Activated T-helper 1 cell treated with anti-CD3 and anti-CD28 coated beads, Interleukin-2, amount 50 U/mL, for 16 hours (primary cell): ENCODE measurements around the gene TMEM221.

Experiments
- DNase-seq, 2 donors: peaks; one replicate each; pipeline ENCODE4 v3.0.0-alpha.2; 2020; ENCODE audit warnings: low read depth in 1 of 2, low spot score in 1 of 2

TMEM221 gene

DNA sequence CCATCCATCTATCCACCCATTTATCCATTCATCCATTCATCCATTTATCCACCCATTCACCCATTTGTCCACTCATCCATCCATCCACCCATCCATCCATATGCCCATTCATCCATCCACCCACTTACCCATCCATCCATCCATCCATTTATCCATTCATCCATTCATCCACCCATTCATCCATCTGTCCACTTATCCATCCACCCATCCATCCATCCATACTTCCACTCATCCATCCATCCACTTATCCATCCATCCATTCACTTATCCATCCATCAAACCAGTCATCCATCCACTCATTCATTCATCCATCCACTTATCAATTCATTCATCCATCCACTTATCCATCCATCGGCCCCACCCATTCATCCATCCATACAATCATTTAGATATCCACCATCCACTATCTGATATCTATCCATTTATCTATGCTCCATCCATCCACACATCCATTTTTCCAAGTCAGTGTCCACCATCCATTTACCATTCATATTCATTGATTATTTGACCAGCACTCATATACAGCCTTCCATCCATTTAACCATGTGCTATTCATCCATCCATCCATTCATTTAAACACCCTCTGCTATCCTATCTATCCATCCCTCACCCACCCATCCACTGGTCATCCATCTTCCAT, 2.8 kb downstream of the TMEM221 start:
- DNase-seq = no peak

DNA sequence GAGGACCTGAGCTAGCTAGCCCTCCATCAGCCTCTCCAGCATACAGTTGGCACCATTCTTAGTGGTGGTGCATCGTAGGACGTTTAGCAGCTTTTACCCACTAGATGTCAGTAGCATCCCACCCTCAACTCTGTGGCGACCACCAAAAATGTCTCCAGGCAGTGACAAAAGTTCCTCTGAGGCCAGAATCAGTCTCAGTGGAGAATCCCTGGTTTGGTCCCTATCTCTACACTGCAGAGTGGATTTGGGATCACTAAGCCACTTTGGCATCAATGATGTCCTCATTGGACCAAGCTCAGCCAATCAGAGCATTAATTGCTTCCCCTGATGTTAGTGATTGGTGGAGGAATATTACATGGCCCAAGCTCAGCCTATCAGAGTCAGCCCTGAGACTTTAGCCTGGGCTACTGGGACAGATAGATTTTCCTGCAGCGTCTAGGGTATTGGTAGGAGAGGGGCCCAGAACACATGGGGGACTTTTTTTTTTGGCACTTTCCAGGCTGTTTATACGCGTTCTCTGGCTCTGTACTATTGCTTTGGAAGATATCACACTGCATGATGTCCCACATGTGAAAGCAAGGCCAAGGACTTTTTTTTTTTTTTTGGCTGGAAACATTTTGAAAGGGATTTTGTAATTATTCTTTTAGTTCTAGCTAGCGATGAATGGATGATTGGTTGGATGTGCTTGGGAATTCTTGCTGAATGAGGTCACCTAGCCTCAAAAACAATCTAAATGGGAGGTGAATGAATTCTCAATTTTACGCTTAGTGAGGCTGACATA, 7.0 kb downstream of the TMEM221 start:
- DNase-seq = no peak

DNA sequence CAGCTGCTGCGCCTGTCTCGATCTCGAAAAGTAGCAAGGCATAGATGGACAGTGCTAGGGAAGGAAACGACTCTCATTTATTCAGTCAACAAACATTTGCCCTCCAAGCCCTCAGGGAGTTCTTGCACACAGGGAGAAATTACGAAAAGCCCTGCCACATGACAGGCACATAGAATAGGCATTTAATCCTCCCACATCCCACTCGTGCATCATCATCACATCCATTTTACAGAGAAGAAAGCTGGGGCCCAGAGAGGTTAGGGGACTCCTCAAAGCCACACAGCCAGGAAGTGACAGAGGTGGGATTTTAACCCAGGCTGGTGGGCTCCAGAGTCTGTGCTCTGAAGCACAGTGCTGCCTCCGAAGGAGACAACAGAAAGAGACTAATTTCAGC, 11.6 kb downstream of the TMEM221 start:
- DNase-seq = no peak

DNA sequence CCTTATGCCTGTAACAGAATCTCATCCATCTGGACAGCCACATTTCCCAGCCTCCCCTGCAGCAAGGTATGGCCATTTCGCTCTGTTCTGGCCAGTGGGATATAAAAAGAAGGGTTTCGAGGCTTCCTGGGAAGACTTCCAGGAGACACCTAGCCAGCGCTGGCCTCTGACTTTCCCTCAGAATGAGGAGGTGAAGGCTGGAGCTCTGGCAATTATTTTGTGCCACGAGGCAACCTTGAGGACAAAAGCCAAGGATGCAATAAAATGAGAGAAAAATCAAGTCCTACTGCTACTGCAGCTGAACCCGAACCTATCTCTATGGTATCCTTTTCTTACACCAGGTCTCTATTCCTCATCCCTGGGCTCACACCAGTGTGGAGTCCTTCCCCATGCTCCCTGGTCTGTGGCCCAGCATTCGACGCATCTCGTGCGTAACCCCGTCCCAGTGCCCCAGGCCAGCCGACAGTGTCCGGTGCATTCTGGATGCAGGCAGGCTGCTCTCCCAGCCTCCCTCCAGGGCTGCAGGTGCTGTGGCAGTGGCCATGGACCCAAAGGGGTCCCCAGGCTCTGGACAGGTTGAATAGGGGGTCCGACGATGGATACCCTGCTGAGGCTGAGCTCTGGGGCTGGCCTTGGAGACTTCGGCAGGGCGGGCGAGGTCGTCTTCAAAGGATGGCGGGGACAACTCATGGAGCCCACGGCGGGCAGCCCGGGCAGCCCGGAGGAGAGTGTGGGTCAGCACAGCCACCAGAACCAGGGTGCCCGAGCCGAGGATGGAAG, 12.2 kb downstream of the TMEM221 start:
- DNase-seq = no peak

DNA sequence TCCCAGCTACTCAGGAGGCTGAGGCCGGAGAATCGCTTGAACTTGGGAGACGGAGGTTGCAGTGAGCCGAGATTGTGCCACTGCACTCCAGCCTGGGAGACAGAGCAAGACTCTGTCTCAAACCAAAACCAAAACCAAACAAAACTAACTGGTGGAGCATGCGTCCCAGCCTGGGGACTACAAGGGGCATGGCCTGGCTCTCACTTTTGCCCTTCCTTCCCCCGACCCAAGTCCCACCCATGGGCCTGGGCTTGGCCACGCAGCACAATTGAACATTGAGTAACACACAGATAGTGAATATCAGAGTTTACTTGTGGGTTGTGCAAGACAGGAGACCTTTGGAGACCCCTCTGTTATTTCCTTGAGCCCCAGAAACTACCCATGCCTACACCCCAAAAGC, 13.2 kb downstream of the TMEM221 start:
- DNase-seq = no peak

DNA sequence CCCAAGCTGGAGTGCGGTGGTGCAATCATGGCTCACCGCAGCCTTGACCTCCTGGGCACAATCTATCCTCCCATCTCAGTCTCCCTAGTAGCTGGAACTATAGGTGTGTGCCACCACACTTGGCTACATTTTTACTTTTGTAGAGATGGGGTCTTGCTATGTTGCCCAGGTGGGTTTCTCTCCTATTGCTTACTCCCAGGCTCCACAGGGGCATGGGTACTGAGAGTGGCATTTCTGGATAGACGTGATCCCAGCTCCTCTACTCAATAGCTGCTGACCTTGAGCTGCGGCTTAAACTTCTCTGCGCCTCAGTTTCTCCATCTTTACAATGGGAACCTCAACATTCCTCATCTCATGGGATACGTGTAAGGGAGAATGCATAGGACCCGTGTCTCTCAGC, 17.1 kb downstream of the TMEM221 start:
- no peak for DNase-seq

DNA sequence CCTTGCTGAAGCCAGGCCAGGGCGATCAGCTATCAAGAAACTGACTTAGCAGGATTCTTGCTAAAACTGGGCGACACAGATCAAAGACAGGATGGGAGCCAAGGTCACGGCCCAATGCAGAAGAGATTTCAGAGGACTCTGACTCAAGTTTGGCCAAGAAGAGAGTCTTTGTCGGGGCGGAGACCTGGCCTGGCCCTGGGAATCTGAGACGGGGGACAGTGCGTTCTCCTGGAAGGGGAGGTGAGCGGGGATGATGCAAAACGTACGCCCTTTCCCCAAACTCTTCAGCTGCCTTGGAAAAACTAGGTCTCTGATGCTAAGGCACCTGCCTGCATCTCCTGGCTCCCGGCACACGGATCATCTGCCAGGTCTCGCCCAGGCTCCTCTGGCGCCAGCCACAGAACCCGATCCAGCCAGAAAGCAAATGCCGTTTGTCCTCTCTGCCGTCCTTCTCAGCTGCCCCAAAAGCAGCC, 18.8 kb downstream of the TMEM221 start:
- DNase-seq = no peak

DNA sequence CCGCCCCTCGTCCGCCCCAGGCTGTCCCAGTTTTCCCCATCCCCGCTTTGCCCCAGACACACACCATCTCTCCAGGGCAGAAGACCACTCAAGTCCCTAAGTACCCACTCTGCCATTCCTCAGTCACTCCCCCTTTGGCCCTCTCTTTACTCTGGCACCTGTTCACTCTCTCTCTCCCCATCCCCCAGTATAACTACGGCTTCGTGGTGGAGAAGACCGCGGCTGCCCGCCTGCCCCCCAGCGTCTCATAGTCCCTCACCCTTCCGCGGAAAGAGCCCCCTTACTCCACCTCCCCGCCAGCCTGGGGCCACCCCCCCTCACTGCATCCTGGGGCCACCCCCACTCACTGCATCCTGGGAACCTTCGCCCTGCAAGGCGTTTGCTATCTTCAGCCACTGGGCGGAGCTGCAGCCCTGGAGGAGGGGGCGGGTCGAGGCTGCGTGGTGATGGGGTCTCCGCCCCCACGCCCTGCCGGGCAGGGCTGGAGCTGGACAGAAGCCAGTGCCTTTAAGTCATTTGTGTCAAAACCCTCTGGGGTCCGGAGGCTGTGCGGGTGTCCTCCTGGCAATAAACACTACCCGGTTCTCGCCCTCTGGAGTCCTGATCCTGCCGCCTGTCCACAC, 23.6 kb downstream of the TMEM221 start:
- DNase-seq = no peak

DNA sequence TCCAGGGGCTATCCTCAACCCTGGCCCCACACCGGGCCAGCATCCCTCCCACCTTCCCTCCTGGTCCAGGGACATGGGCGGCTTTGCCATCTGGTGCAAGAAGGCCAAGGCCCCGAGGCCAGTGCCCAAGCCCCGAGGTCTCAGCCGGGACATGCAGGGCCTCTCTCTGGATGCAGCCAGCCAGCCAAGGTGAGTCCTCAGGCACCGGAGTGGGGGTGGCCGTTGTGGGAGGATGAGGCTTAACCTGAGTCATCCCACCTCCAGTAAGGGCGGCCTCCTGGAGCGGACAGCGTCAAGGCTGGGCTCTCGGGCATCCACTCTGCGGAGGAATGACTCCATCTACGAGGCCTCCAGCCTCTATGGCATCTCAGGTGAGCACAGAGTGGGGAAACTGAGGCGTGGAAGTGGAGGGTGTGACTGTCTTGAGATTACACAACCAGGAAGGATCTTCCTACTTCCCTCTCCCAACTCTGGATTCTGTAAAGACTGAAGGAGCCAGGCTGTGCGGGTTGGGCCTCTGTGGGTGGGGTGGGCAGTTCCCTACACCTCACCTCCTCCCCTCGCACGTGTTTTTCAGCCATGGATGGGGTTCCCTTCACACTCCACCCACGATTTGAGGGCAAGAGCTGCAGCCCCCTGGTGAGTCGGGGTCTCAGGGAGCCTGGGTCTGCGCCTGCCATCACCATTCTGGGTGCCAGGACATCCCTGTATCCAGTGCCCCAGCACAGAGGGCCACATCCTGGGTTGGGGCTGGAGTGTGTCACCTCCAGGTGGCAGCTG, 24.8 kb downstream of the TMEM221 start:
- no peak for DNase-seq

DNA sequence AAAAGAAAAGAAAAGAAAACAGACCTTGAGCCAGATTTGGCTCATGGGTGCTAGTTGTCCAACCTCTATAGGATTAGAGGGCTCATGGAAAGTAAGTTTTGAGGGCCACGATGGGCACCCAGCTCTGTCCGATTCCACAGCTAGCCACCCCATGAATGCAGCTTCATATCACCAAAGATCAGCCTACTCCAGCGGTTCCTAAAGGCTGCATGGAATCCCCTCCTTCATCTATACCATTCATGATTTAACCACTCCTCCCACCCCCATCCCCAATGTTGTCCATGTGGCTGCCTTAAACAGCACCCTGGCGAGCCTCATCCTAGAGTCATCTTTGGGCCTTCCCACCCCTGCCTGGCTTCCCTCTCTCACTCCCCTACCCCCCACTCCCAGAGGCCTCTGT, 26.5 kb downstream of the TMEM221 start:
- DNase-seq = no peak

DNA sequence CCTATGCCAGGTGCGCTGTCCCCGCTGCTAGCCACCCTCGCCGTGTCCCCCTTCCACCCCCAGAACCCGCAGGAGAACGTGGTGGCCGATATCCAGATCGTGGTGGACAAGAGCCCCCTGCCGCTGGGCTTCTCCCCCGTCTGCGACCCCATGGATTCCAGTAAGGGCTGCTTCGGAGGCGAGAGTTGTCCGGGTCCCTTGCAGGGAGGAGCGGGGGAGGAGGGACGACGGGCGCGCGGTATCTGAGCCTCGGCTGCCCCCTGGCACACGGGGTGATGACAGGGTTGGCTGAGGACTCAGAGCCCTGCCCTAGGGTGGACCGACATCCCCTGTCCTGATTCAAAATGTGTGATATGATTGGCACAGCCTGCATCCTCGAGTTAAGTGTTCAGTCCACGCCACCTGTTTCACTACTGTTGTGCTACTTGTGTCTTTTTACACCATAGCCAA, 28.0 kb downstream of the TMEM221 start:
- no peak for DNase-seq

DNA sequence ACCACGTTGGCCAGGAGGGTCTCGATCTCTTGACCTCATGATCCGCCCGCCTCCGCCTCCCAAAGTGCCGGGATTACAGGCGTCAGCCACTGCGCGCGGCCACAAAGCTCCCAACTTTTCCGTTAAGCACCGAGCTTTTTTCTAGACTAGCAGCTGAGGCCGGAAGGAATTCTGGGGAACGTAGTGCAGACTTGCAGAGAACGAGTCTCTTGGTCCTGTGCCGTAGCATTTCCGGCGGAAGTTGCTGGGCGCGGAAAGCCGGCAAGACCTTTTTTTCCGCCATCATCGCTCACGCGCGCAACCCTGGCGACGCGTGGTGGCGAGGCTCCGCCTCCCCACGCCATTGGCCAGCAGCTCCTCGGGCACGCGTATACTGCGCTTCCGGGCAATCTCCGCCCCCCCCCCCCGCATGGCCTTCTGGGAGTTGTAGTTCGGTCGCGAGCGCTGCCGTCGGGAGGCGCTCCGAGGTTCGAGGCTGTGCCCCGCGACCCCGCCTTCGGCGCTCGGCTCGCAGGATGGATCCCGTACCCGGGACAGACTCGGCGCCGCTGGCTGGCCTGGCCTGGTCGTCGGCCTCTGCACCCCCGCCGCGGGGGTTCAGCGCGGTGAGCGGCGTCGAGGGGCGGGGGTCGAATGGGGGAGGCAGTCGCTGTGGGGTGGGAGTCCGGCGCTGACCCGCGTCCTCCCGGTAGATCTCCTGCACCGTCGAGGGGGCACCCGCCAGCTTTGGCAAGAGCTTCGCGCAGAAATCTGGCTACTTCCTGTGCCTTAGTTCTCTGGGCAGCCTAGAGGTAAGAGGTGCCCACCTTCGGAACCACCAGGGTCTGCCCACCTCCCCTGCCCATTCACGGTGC, 28.6 kb downstream of the TMEM221 start, which contains the start of gene MVB12A:
Gene MVB12A, plus strand, starts transcription at position 427 of the 854 bp plus-strand sequence. Its CDS starts 89 bp downstream, at position 516.
- DNase-seq = peak; percentile 91 to 95

DNA sequence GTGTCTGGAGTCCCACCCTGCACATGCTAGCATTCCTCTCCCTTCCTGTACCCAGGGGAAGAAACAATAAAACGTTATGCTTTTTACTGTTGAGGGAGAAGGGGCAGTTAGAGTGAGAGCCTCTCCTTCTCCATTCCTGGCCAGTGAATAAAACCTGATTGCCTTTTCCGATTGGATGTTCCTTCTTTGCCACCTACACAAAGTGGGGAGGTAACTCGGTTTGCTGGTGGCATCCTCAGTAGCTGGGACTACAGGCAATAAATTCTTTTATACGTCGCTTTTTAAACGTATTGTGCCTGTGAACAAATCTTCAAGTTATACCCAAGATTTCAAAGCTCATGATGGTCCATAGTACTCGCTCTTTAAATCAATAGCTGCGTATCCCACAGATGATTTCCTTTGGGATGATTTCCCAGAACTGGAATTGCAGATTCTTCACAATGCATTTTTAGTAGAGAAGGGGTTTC, 29.3 kb downstream of the TMEM221 start:
- DNase-seq = no peak

DNA sequence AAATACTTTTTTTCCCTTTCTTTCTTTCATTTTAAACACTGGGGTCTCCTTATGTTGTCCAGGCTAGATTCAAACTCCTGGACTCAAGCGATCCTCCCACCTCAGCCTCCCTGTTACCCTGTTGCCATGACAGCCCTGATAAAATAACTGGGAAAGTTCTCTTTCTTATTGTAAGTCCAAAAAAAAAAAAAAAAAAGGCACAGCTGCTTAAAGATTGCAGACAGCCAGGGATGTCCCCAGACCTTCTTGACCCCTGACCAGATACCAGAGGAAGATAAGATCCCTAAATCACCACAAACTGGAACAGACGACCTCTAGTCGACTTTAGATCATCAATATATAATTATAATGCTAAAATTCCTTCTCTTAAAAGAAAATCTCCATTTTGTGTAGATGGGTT, 29.8 kb downstream of the TMEM221 start:
- no peak for DNase-seq

DNA sequence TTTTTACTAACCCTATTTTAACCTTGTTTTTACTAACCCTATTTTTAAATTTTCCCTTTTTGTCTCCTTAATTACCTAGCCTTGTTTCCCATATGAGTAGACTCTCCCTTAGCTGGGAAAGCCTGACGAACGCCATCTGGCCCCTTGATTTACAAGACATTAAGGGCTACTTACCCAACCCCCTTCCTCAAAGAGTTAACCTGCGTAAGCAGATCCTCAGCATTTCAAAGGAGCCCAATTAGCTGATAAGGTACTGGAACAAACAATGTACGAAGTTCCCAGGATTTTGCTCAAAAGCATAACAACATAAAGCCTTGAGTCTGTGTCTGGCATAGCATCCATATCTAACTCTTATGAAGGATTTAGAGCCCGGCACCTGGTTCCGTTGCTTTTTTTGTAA, 33.3 kb downstream of the TMEM221 start:
- no peak for DNase-seq

DNA sequence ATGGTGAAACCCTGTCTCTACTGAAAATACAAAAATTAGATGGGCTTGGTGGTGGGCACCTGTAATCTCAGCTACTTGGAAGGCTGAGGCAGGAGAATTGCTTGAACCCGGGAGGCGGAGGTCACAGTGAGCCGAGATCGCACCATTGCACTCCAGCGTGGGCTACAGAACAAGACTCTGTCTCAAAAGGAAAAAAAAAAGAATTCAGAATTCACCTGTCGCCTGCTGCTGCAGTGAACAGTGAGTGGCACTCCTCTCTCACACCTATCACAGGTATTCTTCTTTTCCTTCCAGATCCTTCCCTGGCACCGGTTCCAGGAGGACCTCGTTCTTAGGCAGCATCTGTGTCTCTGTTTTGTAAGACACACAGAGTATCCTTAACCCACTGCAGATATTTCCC, 34.4 kb downstream of the TMEM221 start:
- DNase-seq = no peak

DNA sequence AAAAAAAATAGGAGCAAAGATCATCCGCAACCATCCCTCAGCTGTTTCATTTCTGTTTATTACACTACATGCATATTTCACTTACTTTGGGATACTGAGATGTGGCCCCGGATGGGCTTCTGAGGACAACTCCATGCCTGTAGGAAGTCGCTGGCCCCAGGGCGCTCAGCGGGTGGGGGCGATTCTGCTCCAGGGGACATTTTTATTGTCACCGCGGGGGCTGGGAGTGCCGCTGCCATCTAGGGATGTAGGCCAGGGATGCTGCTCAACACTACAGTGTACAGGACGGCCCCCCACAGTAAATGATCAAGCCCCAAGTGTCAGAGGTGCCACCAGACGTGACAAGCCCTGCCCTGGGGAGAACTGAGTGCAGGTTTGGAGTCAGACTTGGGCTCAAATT, 36.7 kb downstream of the TMEM221 start:
- DNase-seq = no peak

DNA sequence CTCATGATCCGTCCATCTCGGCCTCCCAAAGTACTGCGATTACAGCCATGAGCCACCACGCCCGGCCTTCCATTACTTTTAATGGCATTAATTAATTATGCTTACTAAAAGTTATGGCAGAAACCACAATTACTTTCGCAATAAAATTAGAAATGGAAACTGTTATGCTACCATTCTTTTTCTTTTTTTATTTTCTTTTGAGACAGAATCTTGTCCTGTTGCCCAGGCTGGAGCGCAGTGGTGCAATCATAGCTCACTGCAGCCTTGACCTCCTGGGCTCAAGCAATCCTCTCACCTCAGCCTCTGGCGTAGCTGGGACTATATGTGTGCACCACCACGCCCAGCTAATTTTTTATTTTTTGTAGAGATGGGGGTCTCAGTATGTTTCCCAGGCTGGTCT, 38.5 kb downstream of the TMEM221 start:
- no peak for DNase-seq

DNA sequence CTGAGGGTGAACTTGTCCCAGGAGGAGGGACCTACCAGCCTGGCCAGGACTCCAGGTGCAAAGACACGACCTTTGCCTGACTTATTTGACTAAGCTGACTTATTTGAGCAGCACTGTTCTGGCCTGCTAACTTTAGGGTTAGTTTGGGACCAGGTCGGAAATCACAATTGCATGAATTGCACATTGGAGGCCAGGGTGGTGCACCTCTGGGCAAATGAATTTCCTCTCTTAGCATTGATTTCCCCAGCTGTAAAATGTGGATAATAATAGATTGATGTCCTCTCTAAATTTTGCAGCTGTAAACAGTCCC, 41.6 kb downstream of the TMEM221 start:
- no peak for DNase-seq
